ENCODE results near the gene CNTN4. TPM values are rescaled to one million over a fixed set of nuclear protein-coding genes. Genes with fewer than 3 reads are reported as not detected.

CNTN4 gene
- total and polyA plus RNA-seq, 2 experiments from 2014 or later = 5.6 to 7.9 TPM

- Histone ChIP-seq H3K4me3 (no peak overlapping the region), H3K27ac (no peak overlapping the region), H3K9me3 (ENCODE audit: low read depth) (no peaks in the 10 kb centered on the region), H3K27me3 (no peaks in the 10 kb centered on the region), H3K36me3 (no peaks in the 10 kb centered on the region), H3K4me1 (ENCODE audit: low read depth) (no peaks in the 10 kb centered on the region)
- no peak for TF ChIP-seq CTCF (IDR thresholded peaks at IDR 0.05; ENCODE audit: low read depth, low read length)
- no peak for DNase-seq (ENCODE audit: low read depth in 1 of 2, low spot score in 1 of 2)
Observed at GRCh38 chr3:2300938-2301337, 202.3 kb downstream of the CNTN4 start.

- H3K4me3 ChIP-seq = no peak overlapping the region
- no peak for DNase-seq (ENCODE audit: low read depth in 1 of 2, low spot score in 1 of 2)
Observed at GRCh38 chr3:2301361-2301760, 202.7 kb downstream of the CNTN4 start.

GRCh38 chr3:2303566-2303965 is 204.9 kb downstream of the CNTN4 start:
- no peak for TF ChIP-seq CTCF (IDR thresholded peaks at IDR 0.05; ENCODE audit: low read depth, low read length)
- H3K9me3 ChIP-seq (ENCODE audit: low read depth) = no peaks in the 10 kb centered on the region
- H3K27me3 ChIP-seq = no peaks in the 10 kb centered on the region
- H3K36me3 ChIP-seq = no peaks in the 10 kb centered on the region
- no peaks in the 10 kb centered on the region for H3K4me1 ChIP-seq (ENCODE audit: low read depth)
- no peak overlapping the region for H3K4me3 ChIP-seq
- H3K27ac ChIP-seq = no peak overlapping the region
- DNase-seq (ENCODE audit: low read depth in 1 of 2, low spot score in 1 of 2) = peak; percentile 0 to 85

More at GRCh38 chr3:2301361-2301760, 202.7 kb downstream of the CNTN4 start:
- Histone ChIP-seq H3K27me3 (no peaks in the 10 kb centered on the region), H3K36me3 (no peaks in the 10 kb centered on the region), H3K4me1 (ENCODE audit: low read depth) (no peaks in the 10 kb centered on the region), H3K9me3 (ENCODE audit: low read depth) (no peaks in the 10 kb centered on the region), H3K27ac (no peak overlapping the region)
- no peak for TF ChIP-seq CTCF (IDR thresholded peaks at IDR 0.05; ENCODE audit: low read depth, low read length)

- no peak for DNase-seq (ENCODE audit: low read depth in 1 of 2, low spot score in 1 of 2)
- H3K9me3 ChIP-seq (ENCODE audit: low read depth) = no peaks in the 10 kb centered on the region
- no peak overlapping the region for H3K27ac ChIP-seq
- no peak overlapping the region for H3K4me3 ChIP-seq
- H3K4me1 ChIP-seq (ENCODE audit: low read depth) = no peaks in the 10 kb centered on the region
- no peaks in the 10 kb centered on the region for H3K27me3 ChIP-seq
- H3K36me3 ChIP-seq = no peaks in the 10 kb centered on the region
- no peak for TF ChIP-seq CTCF (IDR thresholded peaks at IDR 0.05; ENCODE audit: low read depth, low read length)
Observed at GRCh38 chr3:2311022-2311421, 212.4 kb downstream of the CNTN4 start.

GRCh38 chr3:2317521-2317920 is 218.9 kb downstream of the CNTN4 start:
- H3K36me3 ChIP-seq = no peaks in the 10 kb centered on the region
- no peak for DNase-seq (ENCODE audit: low read depth in 1 of 2, low spot score in 1 of 2)
- no peak overlapping the region for H3K4me3 ChIP-seq
- no peak for TF ChIP-seq CTCF (IDR thresholded peaks at IDR 0.05; ENCODE audit: low read depth, low read length)
- no peak overlapping the region for H3K27ac ChIP-seq
- H3K27me3 ChIP-seq = no peaks in the 10 kb centered on the region
- no peaks in the 10 kb centered on the region for H3K4me1 ChIP-seq (ENCODE audit: low read depth)
- no peaks in the 10 kb centered on the region for H3K9me3 ChIP-seq (ENCODE audit: low read depth)

- H3K9me3 ChIP-seq (ENCODE audit: low read depth) = no peaks in the 10 kb centered on the region
- H3K27ac ChIP-seq = no peak overlapping the region
- no peaks in the 10 kb centered on the region for H3K36me3 ChIP-seq
- H3K4me1 ChIP-seq (ENCODE audit: low read depth) = no peaks in the 10 kb centered on the region
- no peaks in the 10 kb centered on the region for H3K27me3 ChIP-seq
- TF ChIP-seq CTCF (IDR thresholded peaks at IDR 0.05; ENCODE audit: low read depth, low read length) = no peak
- H3K4me3 ChIP-seq = no peak overlapping the region
- no peak for DNase-seq (ENCODE audit: low read depth in 1 of 2, low spot score in 1 of 2)
Observed at GRCh38 chr3:2334921-2335320, 236.3 kb downstream of the CNTN4 start.

Measured in cardiac muscle cell (in vitro differentiated cells and primary cell).